Activated T-cell treated with anti-CD3 and anti-CD28 coated beads, Interleukin-2, amount 50 U/mL, for 48 hours (primary cell): ENCODE measurements around the gene MAP3K14.
"Not testable (repeated sequence)": the region's sequence is repeated elsewhere in the genome, so short reads cannot be mapped to it uniquely, and the experiment has no call there.

Source experiments
- DNase-seq, 2 experiments: peaks; one replicate each; pipeline ENCODE4 v3.0.0-alpha.2; 2020

The MAP3K14 gene

GRCh38 chr17:45316434-45317110 is at the start of gene MAP3K14:
Gene MAP3K14, minus strand, starts transcription at chr17:45317020. Its CDS starts 26,275 bp downstream, at chr17:45290745.
- DNase-seq = peak; percentile 74 to 77

GRCh38 chr17:45366049-45366448 is 49.2 kb upstream of the MAP3K14 start:
- DNase-seq = no peak

- peak in 1 of 2 experiments; percentile 16 for DNase-seq
Observed at GRCh38 chr17:45364531-45365390, 47.9 kb upstream of the MAP3K14 start.

GRCh38 chr17:45363498-45363897 is 46.7 kb upstream of the MAP3K14 start:
- peak in 1 of 2 experiments; percentile 10 for DNase-seq

GRCh38 chr17:45361976-45362375 is 45.2 kb upstream of the MAP3K14 start:
- DNase-seq = no peak

GRCh38 chr17:45361451-45361850 is 44.6 kb upstream of the MAP3K14 start:
- no peak for DNase-seq

GRCh38 chr17:45357364-45357997 is 40.7 kb upstream of the MAP3K14 start:
- no peak for DNase-seq

GRCh38 chr17:45355087-45355486 is 38.3 kb upstream of the MAP3K14 start:
- DNase-seq = no peak

GRCh38 chr17:45353043-45353442 is 36.2 kb upstream of the MAP3K14 start:
- DNase-seq = peak; percentile 51 to 55

- DNase-seq = no peak
Observed at GRCh38 chr17:45351831-45352230, 35.0 kb upstream of the MAP3K14 start.

GRCh38 chr17:45347444-45347843 is 30.6 kb upstream of the MAP3K14 start:
- no peak for DNase-seq

GRCh38 chr17:45346216-45347015 is 29.6 kb upstream of the MAP3K14 start:
- peak in 1 of 2 experiments; percentile 6 for DNase-seq

GRCh38 chr17:45345554-45346215 is 28.9 kb upstream of the MAP3K14 start:
- no peak for DNase-seq

- peak in 1 of 2 experiments; percentile 10 for DNase-seq
Observed at GRCh38 chr17:45345246-45345553, 28.4 kb upstream of the MAP3K14 start.

- DNase-seq = not testable (repeated sequence)
Observed at GRCh38 chr17:45343967-45344664, 27.3 kb upstream of the MAP3K14 start.

- DNase-seq = no peak
Observed at GRCh38 chr17:45342871-45343526, 26.2 kb upstream of the MAP3K14 start.

- peak in 1 of 2 experiments; percentile 8 for DNase-seq
Observed at GRCh38 chr17:45342306-45342705, 25.5 kb upstream of the MAP3K14 start.

GRCh38 chr17:45341533-45342158 is 24.8 kb upstream of the MAP3K14 start:
- DNase-seq = peak in 1 of 2 experiments; percentile 17

GRCh38 chr17:45339646-45340605 is 23.1 kb upstream of the MAP3K14 start:
- peak in 1 of 2 experiments; percentile 10 for DNase-seq
